ENCODE data around the gene KAZN.

GRCh38 chr1:14765773-14766172, 167.3 kb downstream of the KAZN start:
- TF ChIP-seq, protein P1, sequence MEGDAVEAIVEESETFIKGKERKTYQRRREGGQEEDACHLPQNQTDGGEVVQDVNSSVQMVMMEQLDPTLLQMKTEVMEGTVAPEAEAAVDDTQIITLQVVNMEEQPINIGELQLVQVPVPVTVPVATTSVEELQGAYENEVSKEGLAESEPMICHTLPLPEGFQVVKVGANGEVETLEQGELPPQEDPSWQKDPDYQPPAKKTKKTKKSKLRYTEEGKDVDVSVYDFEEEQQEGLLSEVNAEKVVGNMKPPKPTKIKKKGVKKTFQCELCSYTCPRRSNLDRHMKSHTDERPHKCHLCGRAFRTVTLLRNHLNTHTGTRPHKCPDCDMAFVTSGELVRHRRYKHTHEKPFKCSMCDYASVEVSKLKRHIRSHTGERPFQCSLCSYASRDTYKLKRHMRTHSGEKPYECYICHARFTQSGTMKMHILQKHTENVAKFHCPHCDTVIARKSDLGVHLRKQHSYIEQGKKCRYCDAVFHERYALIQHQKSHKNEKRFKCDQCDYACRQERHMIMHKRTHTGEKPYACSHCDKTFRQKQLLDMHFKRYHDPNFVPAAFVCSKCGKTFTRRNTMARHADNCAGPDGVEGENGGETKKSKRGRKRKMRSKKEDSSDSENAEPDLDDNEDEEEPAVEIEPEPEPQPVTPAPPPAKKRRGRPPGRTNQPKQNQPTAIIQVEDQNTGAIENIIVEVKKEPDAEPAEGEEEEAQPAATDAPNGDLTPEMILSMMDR (IDR thresholded peaks at IDR 0.05), result no peak
- TF ChIP-seq POLR2A (IDR thresholded peaks at IDR 0.05), result no peak
